Colon (tissue), 2 donors: ENCODE data around the gene WIPF2.
"Not testable (repeated sequence)": the region's sequence is repeated elsewhere in the genome, so short reads cannot be mapped to it uniquely, and the experiment has no call there.

Experiments
- FAIRE-seq: peaks from 2 replicates; lab custom pipeline; 2012; peaks lifted over from hg19 to GRCh38; lab: Jason Lieb, UNC
- donor health status: control.
- donor health status: control.

The WIPF2 gene

DNA sequence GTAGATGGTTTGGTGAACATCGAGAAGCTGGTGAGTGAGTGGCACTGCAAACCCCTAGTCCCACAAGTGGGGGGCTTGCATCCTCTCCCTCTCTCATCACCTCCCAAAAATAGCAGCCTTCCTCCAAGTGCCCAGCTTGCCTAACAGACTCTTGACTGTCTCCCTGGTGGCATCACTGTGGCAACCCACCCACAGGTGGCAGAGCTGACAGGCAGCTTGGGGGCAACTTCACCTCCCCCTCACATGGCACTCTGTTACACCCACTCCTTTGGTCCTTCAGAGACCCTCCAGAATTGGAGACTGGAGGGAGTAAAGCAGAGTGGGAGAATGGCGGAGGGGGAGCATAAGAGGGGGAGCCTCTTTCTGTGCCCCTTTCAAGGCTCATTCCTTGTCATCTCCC, 26.1 kb upstream of the WIPF2 start:
- no peak for FAIRE-seq

GRCh38 chr17:40194821-40195220, 24.3 kb upstream of the WIPF2 start:
- FAIRE-seq: no peak

- FAIRE-seq: no peak
Observed at GRCh38 chr17:40197550-40197949, 21.6 kb upstream of the WIPF2 start.

DNA sequence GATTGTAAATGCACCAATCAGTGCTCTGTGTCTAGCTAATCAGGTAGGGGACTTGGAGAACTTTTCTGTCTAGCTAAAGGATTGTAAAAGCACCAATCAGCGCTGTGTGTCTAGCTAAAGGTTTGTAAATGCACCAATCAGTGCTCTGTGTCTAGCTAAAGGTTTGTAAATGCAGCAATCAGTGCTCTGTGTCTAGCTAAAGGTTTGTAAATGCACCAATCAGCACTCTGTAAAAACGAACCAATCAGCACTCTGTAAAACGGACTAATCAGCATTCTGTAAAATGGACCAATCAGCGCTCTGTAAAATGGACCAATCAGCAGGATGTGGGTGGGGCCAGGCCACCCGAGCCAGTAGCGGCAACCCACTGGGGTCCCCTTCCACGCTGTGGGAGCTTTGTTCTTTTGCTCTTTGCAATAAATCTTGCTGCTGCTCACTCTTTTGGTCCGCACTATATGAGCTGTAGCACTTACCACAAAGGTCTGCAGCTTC, 21.1 kb upstream of the WIPF2 start:
- not testable (repeated sequence) for FAIRE-seq

DNA sequence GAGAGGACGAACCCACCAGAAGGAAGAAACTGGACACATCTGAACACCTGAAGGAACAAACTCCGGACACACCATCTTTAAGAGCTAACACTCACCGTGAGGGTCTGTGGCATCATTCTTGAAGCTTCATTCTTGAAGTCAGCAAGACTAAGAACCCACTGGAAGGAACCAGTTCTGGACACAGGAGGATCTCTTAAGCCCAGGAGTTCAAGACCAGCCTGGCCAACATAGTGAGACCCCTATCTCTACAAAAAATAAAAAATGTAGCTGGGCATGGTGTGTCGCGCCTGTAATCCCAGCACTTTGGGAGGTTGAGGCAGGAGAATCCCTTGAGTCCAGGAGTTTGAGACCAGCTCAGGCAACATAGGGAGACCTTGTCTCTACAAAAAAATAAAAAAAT, 20.5 kb upstream of the WIPF2 start:
- FAIRE-seq: no peak

- FAIRE-seq: no peak
Observed at GRCh38 chr17:40203131-40203530, 16.0 kb upstream of the WIPF2 start.

DNA sequence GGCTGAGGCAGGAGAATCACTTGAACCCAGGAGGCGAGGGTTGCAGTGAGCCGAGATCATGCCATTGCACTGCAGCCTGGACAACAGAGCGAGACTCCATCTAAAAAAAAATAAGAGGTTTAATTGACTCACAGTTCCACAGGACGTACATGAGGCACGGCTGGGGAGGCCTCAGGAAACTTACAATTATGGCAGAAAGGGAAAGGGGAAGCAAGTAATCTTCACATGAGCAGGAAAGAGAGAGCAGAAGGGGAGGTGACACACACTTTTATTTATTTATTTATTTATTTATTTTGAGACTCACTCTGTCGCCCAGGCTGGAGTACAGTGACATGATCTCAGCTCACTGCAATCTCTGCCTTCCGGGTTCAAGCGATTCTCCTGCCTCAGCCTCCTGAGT, 12.9 kb upstream of the WIPF2 start:
- FAIRE-seq: not testable (repeated sequence)

- no peak for FAIRE-seq
Observed at GRCh38 chr17:40209404-40210093, 9.6 kb upstream of the WIPF2 start.

DNA sequence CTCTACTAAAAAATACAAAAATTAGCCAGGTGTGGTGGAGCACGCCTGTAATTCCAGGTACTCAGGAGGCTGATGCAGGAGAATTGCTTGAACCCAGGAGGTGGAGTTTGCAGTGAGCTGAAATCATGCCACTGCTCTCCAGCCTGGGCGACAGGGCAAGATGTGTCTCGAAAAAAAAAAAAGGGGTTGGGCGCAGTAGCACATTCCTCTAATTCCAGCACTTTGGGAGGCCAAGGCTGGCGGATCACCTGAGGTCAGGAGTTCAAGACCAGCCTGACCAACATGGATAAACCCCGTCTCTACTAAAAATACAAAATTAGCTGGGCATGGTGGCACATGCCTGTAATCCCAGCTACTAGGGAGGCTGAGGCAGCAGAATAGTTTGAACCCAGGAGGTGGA, 5.2 kb upstream of the WIPF2 start:
- not testable (repeated sequence) for FAIRE-seq

DNA sequence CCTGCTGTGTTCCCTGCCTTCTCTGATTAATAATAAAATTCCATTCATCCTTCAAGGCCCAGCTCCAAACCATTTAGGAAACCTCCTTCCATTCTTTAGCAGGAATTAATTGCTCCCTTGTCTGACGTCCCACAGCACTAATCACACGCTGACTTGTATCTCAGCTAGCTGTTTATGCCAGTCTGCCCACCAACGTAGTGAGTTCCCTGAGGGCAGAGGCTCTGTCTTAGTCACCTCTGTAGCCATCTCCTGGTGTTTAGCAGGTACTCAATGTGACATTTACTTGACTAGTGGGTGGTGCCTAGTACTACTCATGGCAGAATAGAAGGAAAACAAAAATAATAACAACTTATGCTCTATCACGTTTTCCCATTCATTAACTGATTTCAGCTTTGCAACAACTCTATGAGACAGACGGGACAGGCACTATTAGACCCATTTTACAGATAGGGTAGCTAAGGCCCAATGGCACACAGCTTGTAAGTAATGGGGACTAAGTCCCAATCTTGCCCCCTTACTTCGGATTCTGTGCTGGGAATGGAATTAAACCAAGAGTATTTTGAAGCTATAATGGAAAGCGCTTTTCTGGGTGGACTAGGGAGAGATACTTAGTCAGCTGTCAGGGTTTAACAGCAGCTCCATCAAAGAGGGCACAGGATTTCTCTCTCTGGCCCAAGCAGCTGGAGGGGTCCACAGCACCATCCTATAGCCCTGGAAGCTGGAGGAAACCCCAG, 931 bp upstream of the WIPF2 start:
- FAIRE-seq: no peak

DNA sequence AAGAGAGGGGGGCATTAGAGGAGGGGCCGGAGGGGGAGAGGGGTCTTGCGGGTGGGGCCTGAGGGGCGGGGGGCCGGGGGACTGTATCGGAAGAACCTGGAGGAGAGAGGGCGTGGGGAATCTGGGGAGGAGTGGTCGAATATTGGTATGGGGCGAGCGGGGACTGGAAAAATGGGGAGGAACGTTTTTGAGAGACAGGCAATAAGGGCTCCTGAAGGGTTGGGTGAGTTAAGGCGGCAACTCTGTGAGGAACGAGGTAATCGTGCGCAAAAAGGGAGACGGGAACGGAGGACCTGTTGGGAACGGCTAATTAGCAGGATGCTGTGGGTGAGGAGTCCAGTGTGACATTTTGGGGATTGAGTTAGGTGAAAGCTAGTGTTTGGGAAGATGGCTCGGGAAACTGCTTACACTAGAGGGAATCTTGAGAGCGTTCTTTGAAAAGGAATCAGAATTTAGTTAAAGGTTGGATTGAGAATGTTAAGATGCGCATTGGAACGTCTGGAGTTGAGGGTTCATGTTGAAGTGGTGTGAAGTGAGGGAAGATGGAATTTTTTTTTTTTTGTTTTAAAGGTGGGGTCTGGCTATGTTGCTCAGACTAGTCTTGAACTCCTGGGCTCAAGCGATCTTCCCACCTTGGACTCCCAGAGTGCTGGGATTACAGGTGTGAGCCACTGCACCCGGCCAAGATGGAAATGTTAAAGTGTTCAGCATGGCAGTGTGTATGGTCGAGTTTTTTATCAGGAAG, 662 bp downstream of the WIPF2 start:
- no peak for FAIRE-seq

DNA sequence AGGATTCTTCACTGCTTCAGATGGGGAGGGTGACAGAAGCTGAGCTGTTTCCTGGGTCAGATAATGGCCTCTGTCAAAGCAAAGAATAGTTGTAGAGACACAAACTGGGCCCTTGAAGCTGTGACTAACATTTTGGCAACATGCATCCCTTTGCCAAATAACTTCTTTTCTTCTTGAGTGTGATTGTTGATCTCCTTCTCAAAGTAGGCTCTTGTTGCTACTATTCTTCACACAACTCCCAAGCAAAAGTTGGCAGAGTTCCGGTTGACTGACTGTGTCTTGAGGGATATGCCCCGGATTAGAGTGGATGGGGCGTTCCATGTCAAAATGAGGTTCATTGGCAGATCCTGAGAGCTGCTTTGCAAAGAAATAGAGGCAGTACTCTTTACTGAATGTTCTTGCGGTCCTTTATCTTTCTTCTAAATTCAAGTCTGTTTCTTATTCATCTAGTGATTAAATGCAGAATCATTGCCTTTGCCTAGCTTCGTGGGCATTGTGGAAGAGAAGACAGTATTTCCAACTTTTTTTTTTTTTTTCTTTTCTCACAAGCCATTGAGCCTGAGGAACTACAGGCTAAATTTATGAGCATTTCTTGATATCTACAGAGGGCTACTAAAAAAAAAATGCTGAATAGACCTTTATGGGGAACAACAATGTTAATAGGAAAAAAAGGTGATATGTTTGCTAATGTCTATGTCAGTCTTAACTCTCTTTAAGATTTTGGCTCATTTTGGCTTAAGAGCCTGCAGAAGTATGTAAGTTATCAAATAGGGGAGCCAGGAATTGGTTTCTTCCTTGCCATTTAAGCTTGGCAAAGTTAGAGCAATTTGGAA, 5.8 kb downstream of the WIPF2 start:
- no peak for FAIRE-seq

DNA sequence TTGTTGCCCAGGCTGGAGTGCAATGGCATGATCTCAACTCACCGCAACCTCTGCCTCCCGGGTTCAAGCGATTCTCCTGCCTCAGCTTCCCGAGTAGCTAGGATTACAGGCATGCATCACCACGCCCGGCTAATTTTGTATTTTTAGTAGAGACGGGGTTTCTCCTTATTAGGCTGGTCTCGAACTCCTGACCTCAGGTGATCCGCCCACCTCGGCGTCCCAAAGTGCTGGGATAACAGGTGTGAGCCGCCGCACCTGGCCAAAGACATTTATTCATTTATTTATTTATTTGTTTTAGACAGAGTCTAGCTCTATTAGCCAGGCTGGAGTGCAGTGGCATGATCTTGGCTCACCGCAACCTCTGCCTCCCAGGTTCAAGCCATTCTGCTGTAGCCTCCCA, 10.0 kb downstream of the WIPF2 start:
- FAIRE-seq: not testable (repeated sequence)

- no peak for FAIRE-seq
Observed at GRCh38 chr17:40230670-40231069, 11.6 kb downstream of the WIPF2 start.

DNA sequence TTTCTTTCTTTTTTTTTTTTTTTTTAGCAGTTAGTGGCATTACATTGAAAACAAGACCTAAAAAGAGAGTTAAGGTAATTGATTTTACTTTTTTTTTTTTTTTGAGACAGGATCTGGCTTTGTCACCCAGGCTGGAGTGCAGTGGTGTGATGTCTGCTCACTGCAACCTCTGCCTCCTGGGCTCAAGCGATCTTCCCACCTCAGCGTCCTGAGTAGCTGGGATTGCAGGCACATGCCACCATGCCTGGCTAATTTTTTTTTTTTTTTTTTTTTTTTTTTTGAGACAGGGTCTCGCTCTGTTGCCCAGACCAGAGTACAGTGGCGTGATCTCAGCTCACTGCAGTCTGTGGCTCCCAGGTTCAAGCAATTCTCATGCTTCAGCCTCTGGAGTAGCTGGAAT, 12.8 kb downstream of the WIPF2 start:
- not testable (repeated sequence) for FAIRE-seq

- no peak for FAIRE-seq
Observed at GRCh38 chr17:40241252-40241834, 22.2 kb downstream of the WIPF2 start.

GRCh38 chr17:40242774-40243173, 23.7 kb downstream of the WIPF2 start:
- FAIRE-seq: no peak

DNA sequence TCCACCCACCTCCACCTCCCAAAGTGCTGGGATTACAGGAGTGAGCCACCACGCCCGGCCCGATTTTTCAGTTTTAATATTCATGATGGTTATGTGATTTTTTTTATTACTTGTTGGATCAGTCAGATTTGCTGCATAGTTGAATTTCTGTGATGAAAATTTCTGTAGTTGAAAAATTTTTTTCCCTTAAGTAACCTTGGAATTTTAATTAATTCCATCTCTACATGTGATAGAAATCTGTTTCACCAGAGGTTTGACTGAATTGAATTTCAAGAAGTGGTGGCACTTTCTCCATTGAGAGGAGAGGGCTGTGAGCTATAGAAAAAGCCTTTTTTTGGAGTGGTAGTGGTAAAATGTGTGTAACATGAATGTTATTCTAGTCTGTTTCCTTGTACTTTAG, 24.7 kb downstream of the WIPF2 start:
- no peak for FAIRE-seq

DNA sequence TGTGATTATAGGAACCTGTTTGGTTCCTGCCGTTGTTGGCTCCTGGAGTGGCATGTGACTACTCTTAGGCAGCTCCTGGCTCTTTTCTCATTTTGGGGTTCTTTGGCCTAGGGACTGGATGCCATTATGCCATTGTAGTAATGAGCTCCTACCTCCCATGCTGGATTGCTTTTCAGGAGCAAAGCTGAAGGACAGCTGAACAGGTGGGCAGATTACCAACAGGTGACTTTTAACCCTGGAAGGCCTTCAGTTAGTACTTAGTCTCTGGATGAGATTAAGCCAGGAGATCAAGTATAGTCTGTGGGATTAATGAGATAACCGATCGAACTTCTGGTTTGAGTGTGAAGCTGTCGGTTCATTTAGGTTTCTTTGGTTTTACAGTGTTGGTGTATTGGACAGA, 25.2 kb downstream of the WIPF2 start:
- FAIRE-seq: no peak

- no peak for FAIRE-seq
Observed at GRCh38 chr17:40247926-40248495, 28.9 kb downstream of the WIPF2 start.

DNA sequence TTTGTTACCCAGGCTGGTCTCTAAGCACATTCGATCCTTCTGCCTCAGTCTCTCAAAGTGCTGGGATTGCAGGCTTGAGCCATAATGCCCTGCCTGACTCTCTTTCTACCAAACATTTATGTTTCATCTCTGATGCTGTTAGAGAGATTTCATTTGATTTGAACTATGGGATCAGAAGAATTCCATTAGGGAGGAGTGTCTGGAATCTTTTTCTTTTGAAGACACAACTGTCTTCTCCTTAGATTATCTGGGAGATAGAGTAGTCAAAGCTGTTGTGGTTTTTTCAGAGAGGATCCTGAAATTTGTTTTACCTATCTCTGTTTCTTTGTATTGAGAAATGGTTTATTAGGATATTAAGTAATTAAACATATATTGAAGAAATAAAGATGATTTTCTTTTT, 29.4 kb downstream of the WIPF2 start:
- no peak for FAIRE-seq
